GM12878 (cell line): ENCODE measurements around the gene NRSN2. TPM values are rescaled to one million over a fixed set of nuclear protein-coding genes. Genes with fewer than 3 reads are reported as not detected.

Source experiments
- ATF3 ChIP-seq: IDR thresholded peaks from 2 replicates; pipeline ENCODE4 v1.6.1; 2011; ENCODE audit warnings: low read depth, mild to moderate bottlenecking, low read length, moderate library complexity, borderline replicate concordance; ENCODE audit errors: extremely low read depth
- BACH1 ChIP-seq: fragments of 450-650 bp; IDR thresholded peaks from 2 replicates; pipeline ENCODE4 v1.6.1; 2017; ENCODE audit warnings: mild to moderate bottlenecking, borderline replicate concordance
- BCLAF1 ChIP-seq: fragments of 450-650 bp; IDR thresholded peaks from 2 replicates; pipeline ENCODE4 v1.6.1; 2017; ENCODE audit warnings: antibody characterized with exemption, mild to moderate bottlenecking, moderate library complexity
- CHD2 ChIP-seq: IDR thresholded peaks from 2 replicates; pipeline ENCODE4 v1.6.1; 2011; ENCODE audit warnings: low read depth, low read length, improper control_type of control experiment, borderline replicate concordance
- DPF2 ChIP-seq: fragments of 450-650 bp; IDR thresholded peaks from 2 replicates; pipeline ENCODE4 v1.6.1; 2017; ENCODE audit warnings: mild to moderate bottlenecking
- ESRRA ChIP-seq: IDR thresholded peaks from 2 replicates; pipeline ENCODE4 v1.6.1; 2012; ENCODE audit warnings: mild to moderate bottlenecking, low read length, improper control_type of control experiment
- GABPA ChIP-seq: IDR thresholded peaks from 2 replicates; pipeline ENCODE4 v1.6.1; 2014; ENCODE audit warnings: antibody characterized with exemption, low read depth, mild to moderate bottlenecking, inconsistent platforms
- LARP7 ChIP-seq: fragments of 450-650 bp; IDR thresholded peaks from 2 replicates; pipeline ENCODE4 v1.6.1; 2017; ENCODE audit warnings: mild to moderate bottlenecking
- MTA3 ChIP-seq: IDR thresholded peaks from 2 replicates; pipeline ENCODE4 v1.6.1; 2012; ENCODE audit warnings: low read length, inconsistent platforms, borderline replicate concordance
- NFYB ChIP-seq: IDR thresholded peaks from 2 replicates; pipeline ENCODE4 v1.6.1; 2011; ENCODE audit warnings: low read depth, mild to moderate bottlenecking, low read length, improper control_type of control experiment, moderate library complexity; ENCODE audit not compliant: insufficient read depth
- PML ChIP-seq: IDR thresholded peaks from 2 replicates; pipeline ENCODE4 v1.6.1; 2012; ENCODE audit warnings: low read length, inconsistent platforms
- POLR2A ChIP-seq: IDR thresholded peaks from 2 replicates; pipeline ENCODE4 v1.6.1; 2011; ENCODE audit warnings: low read depth, mild to moderate bottlenecking, low read length
- POLR2AphosphoS5 ChIP-seq: IDR thresholded peaks from 2 replicates; pipeline ENCODE4 v1.6.1; 2011; ENCODE audit warnings: mild to moderate bottlenecking, low read length, inconsistent platforms
- RAD21 ChIP-seq: IDR thresholded peaks from 2 replicates; pipeline ENCODE4 v1.6.1; 2011; ENCODE audit warnings: mild to moderate bottlenecking, low read depth, low read length, moderate library complexity; ENCODE audit not compliant: insufficient read depth
- RFX5 ChIP-seq: IDR thresholded peaks from 2 replicates; pipeline ENCODE4 v1.6.1; 2011; ENCODE audit warnings: low read depth, low read length, improper control_type of control experiment
- SIN3A ChIP-seq: IDR thresholded peaks from 2 replicates; pipeline ENCODE4 v1.6.1; 2012; ENCODE audit warnings: low read depth, low read length, improper control_type of control experiment
- SMAD5 ChIP-seq: IDR thresholded peaks from 2 replicates; pipeline ENCODE4 v1.6.1; 2016; ENCODE audit warnings: antibody characterized with exemption, low read depth
- STAT1 ChIP-seq: fragments of 450-650 bp; conservative IDR thresholded peaks from 2 replicates; pipeline ENCODE4 v1.6.1; 2014; ENCODE audit warnings: antibody characterized with exemption, mild to moderate bottlenecking
- STAT3 ChIP-seq: IDR thresholded peaks from 2 replicates; pipeline ENCODE4 v1.6.1; 2011; ENCODE audit warnings: low read depth, low read length, improper control_type of control experiment
- SUZ12 ChIP-seq: fragments of 200-600 bp; sonication (generic); IDR thresholded peaks from one replicate; pipeline ENCODE4 v1.6.1; 2018; ENCODE audit warnings: antibody characterized with exemption, mild to moderate bottlenecking; ENCODE audit not compliant: unreplicated experiment
- TCF3 ChIP-seq: IDR thresholded peaks from 2 replicates; pipeline ENCODE4 v1.6.1; 2012; ENCODE audit warnings: low read depth, mild to moderate bottlenecking, low read length, borderline replicate concordance; ENCODE audit not compliant: insufficient read depth
- TCF7 ChIP-seq: IDR thresholded peaks from 2 replicates; pipeline ENCODE4 v1.6.1; 2014; ENCODE audit warnings: antibody characterized with exemption, borderline replicate concordance
- USF2 ChIP-seq: IDR thresholded peaks from 2 replicates; pipeline ENCODE4 v1.6.1; 2011; ENCODE audit warnings: low read depth, low read length, improper control_type of control experiment, borderline replicate concordance
- ZNF687 ChIP-seq: fragments of 450-650 bp; IDR thresholded peaks from 2 replicates; pipeline ENCODE4 v1.6.1; 2017; ENCODE audit warnings: mild to moderate bottlenecking, moderate library complexity
- polyA plus RNA-seq, 11 experiments: library from polyadenylated mRNA; depleted of rRNA in 4 of 11; unstranded in 6 of 11; stranded (reverse) in 5 of 11; fragments of >200 nt; fragmentation: Nextera tagmentation in 4 of 11; fragmentation: Illumina TruSeq in 1 of 11; extraction: Ambion mirVana in 4 of 11; extraction: Trizol in 1 of 11; gene quantifications; 1 replicate in 1 of 11; 2 replicates in 10 of 11; pipeline versions ENCODE4 v1.2.1 to v1.2.3, GENCODE V29; 2011 to 2016; ENCODE audit warnings: inconsistent platforms in 2 of 11, missing spikeins in 2 of 11, low read depth in 1 of 11
- total RNA-seq, 4 experiments: library from RNA; depleted of rRNA in 3 of 4; stranded (reverse); fragments of >200 nt in 3 of 4; fragmentation: Illumina TruSeq in 1 of 4; extraction: Trizol in 1 of 4; gene quantifications; 2 replicates each; pipeline versions ENCODE4 v1.2.1 to v1.2.3, GENCODE V29; 2013 to 2021

NRSN2 gene
- total and polyA plus RNA-seq, 10 of the 15 experiments (the other 5 are each of a cell fraction or from before 2014, with no cell fraction given) = 6.2 to 32.4 (median 13.0) TPM

- TF ChIP-seq CHD2 = 0 out of 2 replicates have a peak, but pooled peaks have one; percentile 18
- TF ChIP-seq BACH1 = 0 out of 2 replicates have a peak, but pooled peaks have one; percentile 26
- TF ChIP-seq ESRRA = no peak
- TF ChIP-seq TCF3 = no peak
- TF ChIP-seq STAT1 = no peak
- 0 out of 2 replicates have a peak, but pooled peaks have one; percentile 20 for TF ChIP-seq SIN3A
- peak; percentile 38 for TF ChIP-seq ZNF687
- 0 out of 2 replicates have a peak, but pooled peaks have one; percentile 22 for TF ChIP-seq DPF2
- no peak for TF ChIP-seq SUZ12
- no peak for TF ChIP-seq USF2
- no peak for TF ChIP-seq NFYB
- TF ChIP-seq MTA3 = no peak
- peak; percentile 62 for TF ChIP-seq POLR2A
- TF ChIP-seq POLR2AphosphoS5 = peak; percentile 29; the same call in 1 of the 2 replicates
- 0 out of 2 replicates have a peak, but pooled peaks have one; percentile 37 for TF ChIP-seq LARP7
- TF ChIP-seq RFX5 = no peak
- TF ChIP-seq PML = no peak
- no peak for TF ChIP-seq ATF3
- TF ChIP-seq RAD21 = no peak
- no peak for TF ChIP-seq STAT3
- no peak for TF ChIP-seq GABPA
- TF ChIP-seq TCF7 = no peak
- TF ChIP-seq BCLAF1 = no peak
- 0 out of 2 replicates have a peak, but pooled peaks have one; percentile 45 for TF ChIP-seq SMAD5
Measured at GRCh38 chr20:346640-347316, at the start of gene NRSN2 (continued).
